DMS79 treated with DMSO at 0.1 percent for 48 hours (cell line): ENCODE results near the gene LAD1.

Experiments used
- DNase-seq: peaks from one replicate; lab custom pipeline; 2025; lab: John Stamatoyannopoulos, UW

Gene LAD1

GRCh38 chr1:201391651-201392511 is 7.2 kb downstream of the LAD1 start:
- no peak for DNase-seq

GRCh38 chr1:201391225-201391624 is 7.9 kb downstream of the LAD1 start:
- DNase-seq = no peak

GRCh38 chr1:201389051-201389450 is 10.1 kb downstream of the LAD1 start:
- DNase-seq = no peak

- no peak for DNase-seq
These were observed 12.9 kb downstream of the LAD1 start for GRCh38 chr1:201386208-201386607.

- no peak for DNase-seq
These were observed 13.7 kb downstream of the LAD1 start for GRCh38 chr1:201385299-201385891.

- DNase-seq = no peak
These were observed 14.7 kb downstream of the LAD1 start for GRCh38 chr1:201384406-201384782.

- DNase-seq = no peak
These were observed 15.3 kb downstream of the LAD1 start for GRCh38 chr1:201383647-201384405.

GRCh38 chr1:201381130-201381529 is 18.0 kb downstream of the LAD1 start:
- peak; percentile 88 for DNase-seq

- no peak for DNase-seq
These were observed 19.3 kb downstream of the LAD1 start for GRCh38 chr1:201379733-201380242.

GRCh38 chr1:201378804-201379203 is 20.3 kb downstream of the LAD1 start:
- DNase-seq = no peak

- DNase-seq = no peak
These were observed 21.5 kb downstream of the LAD1 start, which contains the start of gene TNNT2 for GRCh38 chr1:201377611-201378092. Gene TNNT2, minus strand, starts transcription at chr1:201377680. Its CDS starts 4,426 bp downstream, at chr1:201373254.

GRCh38 chr1:201376464-201377374 is 22.4 kb downstream of the LAD1 start:
- DNase-seq = no peak

GRCh38 chr1:201376107-201376463 is 23.0 kb downstream of the LAD1 start:
- no peak for DNase-seq

- no peak for DNase-seq
These were observed 24.0 kb downstream of the LAD1 start for GRCh38 chr1:201375169-201375568.

- DNase-seq = no peak
These were observed 24.8 kb downstream of the LAD1 start for GRCh38 chr1:201374364-201374763.

GRCh38 chr1:201371792-201372191 is 27.3 kb downstream of the LAD1 start:
- no peak for DNase-seq

- no peak for DNase-seq
These were observed 27.8 kb downstream of the LAD1 start for GRCh38 chr1:201371276-201371675.

- no peak for DNase-seq
These were observed 28.6 kb downstream of the LAD1 start for GRCh38 chr1:201370500-201370899.

- DNase-seq = no peak
These were observed 29.9 kb downstream of the LAD1 start for GRCh38 chr1:201369209-201369608.

- no peak for DNase-seq
These were observed 32.4 kb downstream of the LAD1 start for GRCh38 chr1:201366696-201367095.

- DNase-seq = no peak
These were observed 33.9 kb downstream of the LAD1 start for GRCh38 chr1:201365251-201365650.

GRCh38 chr1:201364808-201365105 is 34.4 kb downstream of the LAD1 start:
- DNase-seq = no peak
